ENCODE measurements around the gene ALG8. TPM values are rescaled to one million over a fixed set of nuclear protein-coding genes. Genes with fewer than 3 reads are reported as not detected.

The ALG8 gene
- total RNA-seq, 4 donors from 2014 or later: 15.6 to 26.7 (median 21.2) TPM

DNA sequence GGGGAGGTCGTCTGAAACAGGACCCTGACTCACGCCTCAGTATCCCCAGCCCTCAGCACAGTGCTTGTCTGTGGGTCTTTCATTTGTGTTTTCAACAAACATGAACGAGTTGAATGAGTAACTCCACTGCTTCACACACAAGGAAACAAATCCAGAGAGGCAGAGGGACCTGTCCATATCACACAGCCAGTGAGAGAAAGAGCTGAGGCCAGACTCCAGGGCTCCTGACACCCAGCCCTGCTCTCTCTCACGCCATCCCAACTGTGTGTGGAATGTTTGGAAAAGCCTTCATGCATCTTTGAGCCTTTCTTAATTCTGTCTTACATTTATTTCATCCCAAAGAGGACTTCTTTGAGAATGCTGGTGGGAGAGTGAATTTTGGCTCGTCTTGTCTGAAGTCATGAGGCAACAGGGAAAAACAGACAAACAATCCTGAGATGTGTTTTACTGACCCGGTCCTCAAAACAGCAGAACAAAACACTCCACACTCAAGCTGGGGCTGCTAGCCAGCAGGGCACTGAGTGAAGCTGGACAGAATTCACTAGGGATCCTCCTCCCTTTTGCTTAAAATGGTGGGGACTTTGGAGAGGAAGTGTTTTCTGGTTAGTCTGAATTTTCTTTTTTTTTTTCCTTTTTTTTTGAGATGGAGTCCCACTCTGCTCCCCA lies 19.7 kb upstream of the ALG8 start:
- Histone ChIP-seq H3K27ac (no peak overlapping the region), H3K4me3 (no peak overlapping the region), H3K4me1 (no peaks in the 10 kb centered on the region), H3K9me3 (no peaks in the 10 kb centered on the region), H3K36me3 (no peaks in the 10 kb centered on the region), H3K27me3 (no peaks in the 10 kb centered on the region)
- 61% methylated on average over 6 of the region's 6 CpGs for WGBS
- TF ChIP-seq POLR2A (IDR thresholded peaks at IDR 0.05): no peak
- no peak for TF ChIP-seq EP300 (IDR thresholded peaks at IDR 0.05)
- TF ChIP-seq, protein P1, sequence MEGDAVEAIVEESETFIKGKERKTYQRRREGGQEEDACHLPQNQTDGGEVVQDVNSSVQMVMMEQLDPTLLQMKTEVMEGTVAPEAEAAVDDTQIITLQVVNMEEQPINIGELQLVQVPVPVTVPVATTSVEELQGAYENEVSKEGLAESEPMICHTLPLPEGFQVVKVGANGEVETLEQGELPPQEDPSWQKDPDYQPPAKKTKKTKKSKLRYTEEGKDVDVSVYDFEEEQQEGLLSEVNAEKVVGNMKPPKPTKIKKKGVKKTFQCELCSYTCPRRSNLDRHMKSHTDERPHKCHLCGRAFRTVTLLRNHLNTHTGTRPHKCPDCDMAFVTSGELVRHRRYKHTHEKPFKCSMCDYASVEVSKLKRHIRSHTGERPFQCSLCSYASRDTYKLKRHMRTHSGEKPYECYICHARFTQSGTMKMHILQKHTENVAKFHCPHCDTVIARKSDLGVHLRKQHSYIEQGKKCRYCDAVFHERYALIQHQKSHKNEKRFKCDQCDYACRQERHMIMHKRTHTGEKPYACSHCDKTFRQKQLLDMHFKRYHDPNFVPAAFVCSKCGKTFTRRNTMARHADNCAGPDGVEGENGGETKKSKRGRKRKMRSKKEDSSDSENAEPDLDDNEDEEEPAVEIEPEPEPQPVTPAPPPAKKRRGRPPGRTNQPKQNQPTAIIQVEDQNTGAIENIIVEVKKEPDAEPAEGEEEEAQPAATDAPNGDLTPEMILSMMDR (IDR thresholded peaks at IDR 0.05): no peak
- no peak for TF ChIP-seq POLR2AphosphoS5 (IDR thresholded peaks at IDR 0.05)
- no peak for DNase-seq (ENCODE audit: low spot score in 2 of 2)

DNA sequence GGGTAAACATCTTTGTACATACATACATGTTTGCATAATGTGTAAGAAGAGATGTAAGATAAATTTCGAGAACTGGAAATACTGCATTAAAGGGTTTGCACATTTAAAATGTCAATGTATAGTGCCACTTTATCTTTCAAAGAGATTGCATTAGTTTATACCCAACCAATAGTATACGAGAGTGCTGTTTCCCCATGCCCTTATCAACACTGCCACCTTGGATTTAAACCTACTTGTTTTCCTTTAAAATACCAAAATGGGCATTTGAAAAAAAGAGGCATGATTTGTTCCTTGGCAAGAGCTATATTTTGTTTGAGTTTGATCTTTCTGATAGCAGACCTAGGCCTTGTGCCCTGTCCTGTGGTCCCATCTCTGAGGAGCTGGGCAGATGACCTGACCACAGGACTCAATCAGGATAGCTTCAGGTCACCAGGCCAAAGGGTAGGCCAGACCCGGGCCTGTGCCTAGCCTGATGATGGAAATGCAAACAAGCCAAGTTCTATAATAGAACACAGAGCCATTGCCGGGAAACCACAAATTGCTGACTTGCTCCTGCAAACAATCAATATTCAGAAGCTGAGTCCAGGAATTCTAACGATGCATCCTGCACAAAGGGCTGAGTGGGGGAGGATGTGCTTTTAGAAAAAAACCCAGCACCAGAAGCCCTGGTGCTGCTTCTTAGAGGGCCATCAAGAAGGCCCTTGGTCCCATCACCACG lies 16.9 kb upstream of the ALG8 start:
- 66% methylated on average over 6 of the region's 6 CpGs for WGBS

DNA sequence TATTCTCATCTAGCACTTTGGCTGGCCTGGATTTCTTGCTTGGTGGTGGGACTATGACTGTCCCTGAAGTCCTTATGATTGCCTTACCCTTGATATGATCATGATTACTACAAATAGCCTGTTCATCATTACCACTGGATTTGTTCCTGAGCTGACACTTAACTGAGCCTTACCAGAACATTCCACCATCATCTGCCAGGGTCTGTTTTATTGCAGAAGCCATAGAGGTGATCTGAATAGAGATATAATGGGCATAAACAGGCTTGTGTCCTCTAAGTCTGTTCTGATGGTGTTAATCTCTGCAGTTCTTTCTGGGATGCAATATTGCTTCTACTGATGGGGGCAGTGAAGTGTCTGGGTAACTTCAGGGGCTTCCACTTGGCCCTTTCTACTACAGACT lies 12.4 kb upstream of the ALG8 start:
- TF ChIP-seq, protein P1 (IDR thresholded peaks at IDR 0.05): no peak
- TF ChIP-seq POLR2AphosphoS5 (IDR thresholded peaks at IDR 0.05) (no peak), POLR2A (IDR thresholded peaks at IDR 0.05) (no peak), EP300 (IDR thresholded peaks at IDR 0.05) (no peak)
- Histone ChIP-seq H3K9me3 (no peaks in the 10 kb centered on the region), H3K27me3 (no peaks in the 10 kb centered on the region), H3K4me1 (no peaks in the 10 kb centered on the region), H3K27ac (no peak overlapping the region), H3K4me3 (no peak overlapping the region), H3K36me3 (no peaks in the 10 kb centered on the region)
- DNase-seq (ENCODE audit: low spot score in 2 of 2): no peak

More for the DNA sequence above, 16.9 kb upstream of the ALG8 start:
- H3K4me1 ChIP-seq: no peaks in the 10 kb centered on the region
- TF ChIP-seq POLR2A (IDR thresholded peaks at IDR 0.05) (no peak), EP300 (IDR thresholded peaks at IDR 0.05) (no peak), POLR2AphosphoS5 (IDR thresholded peaks at IDR 0.05) (no peak)
- TF ChIP-seq, protein P1 (IDR thresholded peaks at IDR 0.05): no peak
- no peaks in the 10 kb centered on the region for H3K27me3 ChIP-seq
- no peaks in the 10 kb centered on the region for H3K36me3 ChIP-seq
- H3K27ac ChIP-seq: no peak overlapping the region
- no peaks in the 10 kb centered on the region for H3K9me3 ChIP-seq
- H3K4me3 ChIP-seq: no peak overlapping the region
- DNase-seq (ENCODE audit: low spot score in 2 of 2): no peak

DNA sequence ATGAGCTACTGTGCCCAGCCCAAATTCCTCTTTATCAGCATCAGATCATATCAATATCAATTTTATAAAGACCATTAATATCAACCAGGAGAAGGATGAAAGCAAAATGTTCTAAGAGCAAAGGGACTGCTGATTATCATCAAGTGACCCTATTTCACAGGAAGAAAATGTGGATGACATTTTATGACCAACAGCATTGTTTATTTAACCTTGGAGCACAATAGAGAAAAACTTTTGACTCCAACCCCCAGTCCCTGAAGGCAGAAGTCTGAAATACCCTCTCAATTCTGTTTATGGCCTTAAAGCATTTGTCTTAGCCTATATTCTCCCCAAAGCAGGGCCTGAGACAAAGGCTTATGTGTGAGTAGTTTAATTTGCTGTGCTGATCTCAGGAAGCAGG lies 11.3 kb upstream of the ALG8 start:
- no peaks in the 10 kb centered on the region for H3K27me3 ChIP-seq
- TF ChIP-seq POLR2AphosphoS5 (IDR thresholded peaks at IDR 0.05): no peak
- TF ChIP-seq, protein P1 (IDR thresholded peaks at IDR 0.05): no peak
- TF ChIP-seq POLR2A (IDR thresholded peaks at IDR 0.05): no peak
- TF ChIP-seq EP300 (IDR thresholded peaks at IDR 0.05): no peak
- no peak for DNase-seq (ENCODE audit: low spot score in 2 of 2)
- H3K36me3 ChIP-seq: no peaks in the 10 kb centered on the region
- H3K4me1 ChIP-seq: no peaks in the 10 kb centered on the region
- H3K9me3 ChIP-seq: no peaks in the 10 kb centered on the region
- H3K27ac ChIP-seq: no peak overlapping the region
- no peak overlapping the region for H3K4me3 ChIP-seq

DNA sequence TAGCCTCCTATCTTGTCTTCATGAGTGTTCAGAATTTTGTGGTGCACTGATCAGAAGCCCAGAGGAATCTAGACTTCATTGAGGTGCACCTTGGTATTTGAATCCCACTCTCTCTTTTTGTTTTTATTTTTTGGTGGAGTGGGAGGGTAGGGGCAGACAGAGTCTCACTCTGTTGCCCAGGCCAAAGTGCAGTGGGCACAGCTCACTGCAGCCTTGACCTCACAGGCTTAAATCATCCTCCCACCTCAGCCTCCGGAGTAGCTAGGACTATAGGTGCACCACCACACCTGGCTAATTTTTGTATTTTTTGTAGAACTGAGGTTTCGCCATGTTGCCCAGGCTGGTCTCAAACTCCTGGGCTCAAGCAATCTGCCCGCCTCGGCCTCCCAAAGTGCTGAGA lies 10.9 kb upstream of the ALG8 start:
- WGBS: 99% methylated on average over 4 of the region's 4 CpGs
- no peaks in the 10 kb centered on the region for H3K36me3 ChIP-seq
- TF ChIP-seq POLR2A (IDR thresholded peaks at IDR 0.05): no peak
- TF ChIP-seq, protein P1 (IDR thresholded peaks at IDR 0.05): no peak
- TF ChIP-seq EP300 (IDR thresholded peaks at IDR 0.05): no peak
- no peak for TF ChIP-seq POLR2AphosphoS5 (IDR thresholded peaks at IDR 0.05)

More for the DNA sequence above, 10.9 kb upstream of the ALG8 start:
- Histone ChIP-seq H3K27me3 (no peaks in the 10 kb centered on the region), H3K4me1 (no peaks in the 10 kb centered on the region), H3K27ac (no peak overlapping the region), H3K4me3 (no peak overlapping the region), H3K9me3 (no peaks in the 10 kb centered on the region)
- no peak for DNase-seq (ENCODE audit: low spot score in 2 of 2)

All from suprapubic skin (tissue), 4 donors.